ENCODE data around the gene CMSS1. TPM values are rescaled to one million over a fixed set of nuclear protein-coding genes. Genes with fewer than 3 reads are reported as not detected.

Gene CMSS1
- total RNA-seq, 1 donor = 8.6 TPM

DNA sequence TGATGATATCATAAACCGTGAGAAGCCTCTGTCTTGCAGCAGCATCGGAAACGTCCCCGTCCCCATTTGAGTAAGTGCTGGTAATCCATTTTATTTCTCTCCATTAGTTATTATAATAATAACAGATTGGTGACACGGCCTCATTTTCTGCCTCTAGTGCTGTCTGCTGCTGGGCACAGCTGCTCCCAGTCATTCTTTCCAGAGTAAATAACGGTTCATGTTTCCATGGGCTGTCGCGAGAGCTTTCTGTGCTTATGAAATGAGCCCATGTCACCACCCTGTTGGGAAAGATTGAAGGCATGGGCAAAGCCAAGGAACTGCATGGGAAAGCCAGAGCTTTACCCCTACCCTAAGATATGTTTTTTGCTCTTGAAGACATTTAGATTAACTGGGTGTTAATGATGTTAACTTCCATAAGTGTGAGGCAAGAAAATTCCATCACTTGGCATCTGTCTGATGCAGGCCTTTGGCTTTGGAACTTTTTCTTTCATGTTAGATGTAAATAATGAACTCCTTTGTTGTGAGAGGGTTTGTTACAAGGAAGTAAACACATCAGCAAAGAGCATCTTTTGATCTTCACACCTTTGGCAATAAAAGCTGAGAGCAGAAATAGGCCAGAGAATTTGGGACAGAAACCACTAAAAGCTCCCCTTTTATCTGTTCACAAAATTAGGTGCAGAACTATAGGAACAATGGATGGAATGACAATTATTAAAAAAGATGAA, 154.9 kb downstream of the CMSS1 start:
- no peak for DNase-seq (ENCODE audit: low read depth)
- TF ChIP-seq, protein P1, sequence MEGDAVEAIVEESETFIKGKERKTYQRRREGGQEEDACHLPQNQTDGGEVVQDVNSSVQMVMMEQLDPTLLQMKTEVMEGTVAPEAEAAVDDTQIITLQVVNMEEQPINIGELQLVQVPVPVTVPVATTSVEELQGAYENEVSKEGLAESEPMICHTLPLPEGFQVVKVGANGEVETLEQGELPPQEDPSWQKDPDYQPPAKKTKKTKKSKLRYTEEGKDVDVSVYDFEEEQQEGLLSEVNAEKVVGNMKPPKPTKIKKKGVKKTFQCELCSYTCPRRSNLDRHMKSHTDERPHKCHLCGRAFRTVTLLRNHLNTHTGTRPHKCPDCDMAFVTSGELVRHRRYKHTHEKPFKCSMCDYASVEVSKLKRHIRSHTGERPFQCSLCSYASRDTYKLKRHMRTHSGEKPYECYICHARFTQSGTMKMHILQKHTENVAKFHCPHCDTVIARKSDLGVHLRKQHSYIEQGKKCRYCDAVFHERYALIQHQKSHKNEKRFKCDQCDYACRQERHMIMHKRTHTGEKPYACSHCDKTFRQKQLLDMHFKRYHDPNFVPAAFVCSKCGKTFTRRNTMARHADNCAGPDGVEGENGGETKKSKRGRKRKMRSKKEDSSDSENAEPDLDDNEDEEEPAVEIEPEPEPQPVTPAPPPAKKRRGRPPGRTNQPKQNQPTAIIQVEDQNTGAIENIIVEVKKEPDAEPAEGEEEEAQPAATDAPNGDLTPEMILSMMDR (IDR thresholded peaks at IDR 0.05; ENCODE audit: insufficient read depth, low read depth, low read length) = no peak
- H3K4me3 ChIP-seq (ENCODE audit: low read depth, low read length) = no peak overlapping the region

DNA sequence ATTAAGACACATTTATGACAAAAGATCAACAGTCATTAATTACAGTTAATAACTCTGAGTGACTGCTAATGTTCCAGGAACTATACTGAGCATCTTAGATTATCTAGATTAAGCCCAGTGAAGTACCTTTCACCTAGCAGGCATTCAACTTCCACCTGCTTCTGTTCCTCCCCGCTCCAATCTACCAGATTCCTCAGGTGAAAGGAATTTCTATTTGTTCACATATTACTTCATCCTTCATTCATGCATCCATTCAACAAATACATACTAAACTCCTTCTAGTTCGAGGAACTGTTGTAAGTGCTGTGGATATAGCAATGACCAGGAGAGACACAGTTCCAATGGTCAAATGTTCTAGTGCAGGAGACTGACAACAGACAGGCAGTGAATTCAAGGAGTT, 157.3 kb downstream of the CMSS1 start:
- H3K4me3 ChIP-seq (ENCODE audit: low read depth, low read length) = no peak overlapping the region
- TF ChIP-seq, protein P1 (IDR thresholded peaks at IDR 0.05; ENCODE audit: insufficient read depth, low read depth, low read length) = no peak

DNA sequence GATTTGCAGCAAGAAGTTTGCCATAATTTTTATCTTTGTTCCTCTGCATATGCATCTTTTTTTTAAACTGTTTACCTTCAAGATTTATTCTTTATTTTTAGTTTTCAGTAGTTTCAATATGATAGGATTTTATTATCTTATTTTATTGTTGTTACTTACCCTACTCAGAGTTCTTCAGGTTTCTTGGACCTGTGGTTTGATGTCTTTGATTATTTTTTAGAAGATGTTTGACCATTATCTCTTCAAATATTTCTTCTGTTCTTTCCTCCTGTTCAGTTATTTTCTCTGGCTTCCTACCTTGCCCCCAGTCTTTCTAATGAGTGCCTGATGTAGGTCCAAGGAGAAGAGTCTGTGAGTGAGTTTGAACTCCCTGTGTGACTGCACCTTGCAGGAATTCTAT, 158.9 kb downstream of the CMSS1 start:
- TF ChIP-seq, protein P1 (IDR thresholded peaks at IDR 0.05; ENCODE audit: insufficient read depth, low read depth, low read length) = no peak
- no peak overlapping the region for H3K4me3 ChIP-seq (ENCODE audit: low read depth, low read length)
- no peak for DNase-seq (ENCODE audit: low read depth)

More for the DNA sequence above, 157.3 kb downstream of the CMSS1 start:
- no peak for DNase-seq (ENCODE audit: low read depth)

DNA sequence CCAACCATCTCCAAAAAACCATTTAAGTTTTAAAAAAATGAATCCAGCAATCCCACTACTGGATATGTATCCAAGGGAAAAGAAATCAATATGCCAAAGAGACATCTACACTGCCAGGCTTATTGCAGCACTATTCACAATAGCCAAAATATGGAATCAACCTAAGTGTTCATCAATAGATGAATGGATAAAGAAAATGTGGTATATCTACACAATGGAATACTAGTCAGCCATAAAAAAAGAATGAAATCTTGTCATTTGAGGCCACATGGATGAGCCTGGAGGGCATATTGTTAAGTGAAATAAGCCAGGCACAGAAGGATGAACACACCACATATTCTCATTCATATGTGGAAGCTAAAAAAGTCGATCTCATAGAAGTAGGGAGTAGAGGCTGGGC, 160.6 kb downstream of the CMSS1 start:
- TF ChIP-seq, protein P1 (IDR thresholded peaks at IDR 0.05; ENCODE audit: insufficient read depth, low read depth, low read length) = no peak
- no peak for DNase-seq (ENCODE audit: low read depth)
- H3K4me3 ChIP-seq (ENCODE audit: low read depth, low read length) = no peak overlapping the region

DNA sequence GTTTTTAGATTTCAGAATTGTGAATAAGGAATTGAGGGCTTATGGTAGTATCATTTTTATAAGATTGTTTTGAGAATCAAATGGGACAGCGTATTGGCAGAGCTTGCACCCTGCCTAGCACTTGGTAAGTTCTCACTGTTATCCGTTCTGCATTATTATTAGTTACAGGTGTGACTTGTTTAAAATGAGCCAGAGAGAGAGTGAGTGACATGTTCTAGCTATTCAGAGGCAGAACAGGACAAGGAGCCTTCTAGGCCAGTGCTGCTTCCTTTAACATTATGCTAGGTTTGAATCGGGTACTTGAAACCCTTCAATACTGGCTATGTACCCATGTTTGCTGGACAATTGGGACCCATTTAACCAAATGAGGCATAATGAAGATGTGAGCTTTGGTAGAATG, 162.9 kb downstream of the CMSS1 start:
- TF ChIP-seq, protein P1 (IDR thresholded peaks at IDR 0.05; ENCODE audit: insufficient read depth, low read depth, low read length) = no peak
- no peak for DNase-seq (ENCODE audit: low read depth)
- no peak overlapping the region for H3K4me3 ChIP-seq (ENCODE audit: low read depth, low read length)

DNA sequence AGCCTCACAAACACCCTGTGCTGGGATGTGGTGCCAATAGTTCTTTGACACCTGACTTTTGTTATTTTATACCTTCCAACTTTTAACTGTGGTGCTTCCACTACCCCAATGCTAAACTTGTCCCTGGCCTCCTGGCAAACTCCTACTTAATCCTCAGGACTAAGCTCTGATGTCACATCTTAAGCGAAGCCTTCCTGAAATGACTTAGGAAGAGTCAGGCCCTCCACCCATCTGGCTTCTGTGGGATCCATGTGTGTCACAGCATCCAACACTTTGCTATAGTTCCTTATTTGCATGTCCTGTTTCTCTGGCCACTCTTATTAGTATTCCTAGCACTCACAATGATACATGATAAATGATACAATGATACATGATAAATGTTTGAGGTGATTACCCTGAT, 163.5 kb downstream of the CMSS1 start:
- no peak overlapping the region for H3K4me3 ChIP-seq (ENCODE audit: low read depth, low read length)
- DNase-seq (ENCODE audit: low read depth) = no peak
- TF ChIP-seq, protein P1 (IDR thresholded peaks at IDR 0.05; ENCODE audit: insufficient read depth, low read depth, low read length) = no peak

DNA sequence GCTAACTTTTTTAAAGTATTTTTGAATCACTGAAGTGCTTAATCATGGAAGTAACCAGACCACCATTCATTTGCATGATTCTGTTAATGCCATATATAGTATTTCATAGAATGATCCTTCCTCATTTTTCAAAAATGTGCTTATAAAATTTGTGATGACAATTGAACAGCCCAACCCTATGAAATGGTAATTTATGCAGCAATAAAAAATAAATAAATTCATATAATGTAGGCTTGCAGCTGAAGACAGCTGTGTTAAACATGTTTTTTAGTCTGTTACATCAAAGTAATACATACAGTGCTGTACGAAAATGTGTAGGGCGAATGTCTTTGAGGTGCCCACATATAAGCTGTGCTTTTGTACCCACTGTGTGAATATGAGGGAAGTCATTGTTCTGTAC, 165.0 kb downstream of the CMSS1 start:
- no peak overlapping the region for H3K4me3 ChIP-seq (ENCODE audit: low read depth, low read length)
- TF ChIP-seq, protein P1 (IDR thresholded peaks at IDR 0.05; ENCODE audit: insufficient read depth, low read depth, low read length) = no peak
- no peak for DNase-seq (ENCODE audit: low read depth)

Data from fibroblast of villous mesenchyme (primary cell).